Astrocyte (in vitro differentiated cells and primary cell): Measurements from ENCODE around the gene PAAF1. TPM values are rescaled to one million over a fixed set of nuclear protein-coding genes. Genes with fewer than 3 reads are reported as not detected.

Experiments
- DNase-seq: peaks from one replicate; pipeline ENCODE4 v3.0.0-alpha.2; 2010; ENCODE audit warnings: low read depth
- FAIRE-seq: peaks from 2 replicates; lab custom pipeline; 2011; peaks lifted over from hg19 to GRCh38; lab: Jason Lieb, UNC
- H2AFZ ChIP-seq: 2 replicates; pipeline ENCODE4 v1.6.0; 2012; ENCODE audit warnings: low read depth, low read length, inconsistent platforms
- H3K27ac ChIP-seq: 2 replicates; pipeline ENCODE4 v1.5.1; 2011; ENCODE audit warnings: low read depth, low read length, inconsistent platforms
- H3K27me3 ChIP-seq: 2 replicates; pipeline ENCODE4 v1.6.0; 2011; ENCODE audit warnings: low read length, inconsistent platforms; ENCODE audit not compliant: insufficient read depth
- H3K36me3 ChIP-seq: 2 replicates; pipeline ENCODE4 v1.5.1; 2011; ENCODE audit warnings: low read length, inconsistent platforms; ENCODE audit not compliant: insufficient read depth
- H3K4me1 ChIP-seq: 2 replicates; pipeline ENCODE4 v1.5.1; 2011; ENCODE audit warnings: low read length, inconsistent platforms; ENCODE audit not compliant: insufficient read depth
- H3K4me2 ChIP-seq: 2 replicates; pipeline ENCODE4 v1.6.0; 2012; ENCODE audit warnings: low read length, inconsistent platforms
- H3K4me3 ChIP-seq: 2 replicates; pipeline ENCODE4 v1.5.1; 2011; ENCODE audit warnings: low read depth, mild to moderate bottlenecking, low read length, inconsistent platforms; ENCODE audit not compliant: insufficient read depth
- H3K79me2 ChIP-seq: 2 replicates; pipeline ENCODE4 v1.6.0; 2012; ENCODE audit warnings: mild to moderate bottlenecking, low read length, inconsistent platforms; ENCODE audit not compliant: insufficient read depth
- H3K9ac ChIP-seq: 2 replicates; pipeline ENCODE4 v1.6.0; 2012; ENCODE audit warnings: mild to moderate bottlenecking, low read length, inconsistent platforms
- H3K9me3 ChIP-seq: 2 replicates; pipeline ENCODE4 v1.5.1; 2012; ENCODE audit warnings: low read depth, mild to moderate bottlenecking, low read length, inconsistent platforms; ENCODE audit not compliant: insufficient read depth
- H4K20me1 ChIP-seq: 2 replicates; pipeline ENCODE4 v1.6.0; 2012; ENCODE audit warnings: low read length, inconsistent platforms; ENCODE audit not compliant: insufficient read depth
- H3K27ac Mint-ChIP-seq: one replicate; pipeline ENCODE4 v1.8.0; 2021; ENCODE audit warnings: mild to moderate bottlenecking, mixed read lengths; ENCODE audit not compliant: unreplicated experiment
- H3K27me3 Mint-ChIP-seq: one replicate; pipeline ENCODE4 v1.8.0; 2021; ENCODE audit warnings: low read depth, mixed read lengths; ENCODE audit not compliant: unreplicated experiment
- H3K36me3 Mint-ChIP-seq: one replicate; pipeline ENCODE4 v1.8.0; 2021; ENCODE audit warnings: low read depth, mixed read lengths; ENCODE audit not compliant: unreplicated experiment
- H3K4me1 Mint-ChIP-seq: one replicate; pipeline ENCODE4 v1.8.0; 2021; ENCODE audit warnings: low read depth, mixed read lengths; ENCODE audit not compliant: unreplicated experiment
- H3K4me3 Mint-ChIP-seq: one replicate; pipeline ENCODE4 v1.8.0; 2021; ENCODE audit warnings: mild to moderate bottlenecking, moderate library complexity, mixed read lengths; ENCODE audit not compliant: unreplicated experiment
- H3K9me3 Mint-ChIP-seq: one replicate; pipeline ENCODE4 v1.8.0; 2021; ENCODE audit warnings: mild to moderate bottlenecking, mixed read lengths; ENCODE audit not compliant: unreplicated experiment
- EZH2 ChIP-seq: IDR thresholded peaks from 2 replicates; pipeline ENCODE4 v1.6.1; 2012; ENCODE audit warnings: mild to moderate bottlenecking, low read length, inconsistent platforms; ENCODE audit not compliant: insufficient read depth
- total RNA-seq: library from RNA; stranded (reverse); gene quantifications from 2 replicates; pipeline ENCODE4 v1.2.1, GENCODE V29; 2021
- TF ChIP-seq, protein P1 (sequence below): IDR thresholded peaks from 2 replicates; pipeline ENCODE4 v1.5.1; 2011; ENCODE audit warnings: low read depth, mild to moderate bottlenecking, inconsistent platforms, low read length, moderate library complexity; ENCODE audit not compliant: insufficient read depth

The PAAF1 gene
- total RNA-seq, 1 donor from 2014 or later, result 14.2 TPM

DNA sequence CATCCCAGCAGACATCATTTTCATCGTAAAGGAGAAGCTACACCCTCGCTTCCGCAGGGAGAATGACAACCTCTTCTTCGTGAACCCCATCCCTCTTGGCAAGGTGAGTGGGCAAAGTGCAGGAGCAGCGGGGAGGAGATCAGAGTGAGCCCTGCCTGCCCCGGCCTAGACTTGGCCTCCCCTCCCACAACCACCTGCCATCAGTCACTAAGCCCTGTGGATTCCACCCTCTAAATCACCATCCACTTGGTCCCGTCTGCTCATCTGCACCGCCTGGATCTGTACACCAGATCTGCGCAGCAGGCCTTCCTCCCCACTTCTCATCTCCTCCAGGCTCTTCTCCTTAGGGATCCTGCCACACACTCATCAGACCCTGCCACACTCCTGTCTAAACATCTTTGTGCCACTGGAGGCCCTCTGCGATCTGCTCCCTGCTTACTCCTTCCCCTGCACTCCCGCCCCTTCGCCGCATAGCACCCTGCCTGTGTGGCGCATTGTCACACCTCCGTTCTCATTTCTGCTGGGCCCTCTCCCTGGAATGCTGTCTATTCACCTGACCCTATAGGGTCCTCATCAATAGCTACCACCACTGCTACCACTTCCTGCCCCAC lies 91.7 kb downstream of the PAAF1 start:
- H3K9ac ChIP-seq, result no peak overlapping the region
- H3K4me1 ChIP-seq, result no peaks in the 10 kb centered on the region
- H2AFZ ChIP-seq, result no peak overlapping the region
- no peak for FAIRE-seq
- no peaks in the 10 kb centered on the region for H3K9me3 Mint-ChIP-seq
- no peaks in the 10 kb centered on the region for H3K27me3 Mint-ChIP-seq
- no peak overlapping the region for H3K4me2 ChIP-seq
- H3K27ac Mint-ChIP-seq, result no peak overlapping the region
- H4K20me1 ChIP-seq, result no peaks in the 10 kb centered on the region
- peaks cover 3% of the 10 kb centered on the region for H3K36me3 Mint-ChIP-seq
- peak overlapping the region; percentile 5 for H3K4me3 Mint-ChIP-seq
- no peaks in the 10 kb centered on the region for H3K36me3 ChIP-seq
- TF ChIP-seq, protein P1, sequence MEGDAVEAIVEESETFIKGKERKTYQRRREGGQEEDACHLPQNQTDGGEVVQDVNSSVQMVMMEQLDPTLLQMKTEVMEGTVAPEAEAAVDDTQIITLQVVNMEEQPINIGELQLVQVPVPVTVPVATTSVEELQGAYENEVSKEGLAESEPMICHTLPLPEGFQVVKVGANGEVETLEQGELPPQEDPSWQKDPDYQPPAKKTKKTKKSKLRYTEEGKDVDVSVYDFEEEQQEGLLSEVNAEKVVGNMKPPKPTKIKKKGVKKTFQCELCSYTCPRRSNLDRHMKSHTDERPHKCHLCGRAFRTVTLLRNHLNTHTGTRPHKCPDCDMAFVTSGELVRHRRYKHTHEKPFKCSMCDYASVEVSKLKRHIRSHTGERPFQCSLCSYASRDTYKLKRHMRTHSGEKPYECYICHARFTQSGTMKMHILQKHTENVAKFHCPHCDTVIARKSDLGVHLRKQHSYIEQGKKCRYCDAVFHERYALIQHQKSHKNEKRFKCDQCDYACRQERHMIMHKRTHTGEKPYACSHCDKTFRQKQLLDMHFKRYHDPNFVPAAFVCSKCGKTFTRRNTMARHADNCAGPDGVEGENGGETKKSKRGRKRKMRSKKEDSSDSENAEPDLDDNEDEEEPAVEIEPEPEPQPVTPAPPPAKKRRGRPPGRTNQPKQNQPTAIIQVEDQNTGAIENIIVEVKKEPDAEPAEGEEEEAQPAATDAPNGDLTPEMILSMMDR, result no peak
- no peak for TF ChIP-seq EZH2
- no peak overlapping the region for H3K27ac ChIP-seq
- no peaks in the 10 kb centered on the region for H3K79me2 ChIP-seq
- H3K27me3 ChIP-seq, result no peaks in the 10 kb centered on the region
- no peaks in the 10 kb centered on the region for H3K9me3 ChIP-seq
- no peak overlapping the region for H3K4me3 ChIP-seq
- peaks cover 3% of the 10 kb centered on the region for H3K4me1 Mint-ChIP-seq
- no peak for DNase-seq

- H3K27me3 Mint-ChIP-seq, result no peaks in the 10 kb centered on the region
- no peak overlapping the region for H3K9ac ChIP-seq
- H3K27ac ChIP-seq, result no peak overlapping the region
- no peak overlapping the region for H3K27ac Mint-ChIP-seq
- DNase-seq (no peak), FAIRE-seq (no peak)
- H3K4me2 ChIP-seq, result no peak overlapping the region
- H2AFZ ChIP-seq, result no peak overlapping the region
- H3K79me2 ChIP-seq, result no peaks in the 10 kb centered on the region
- H3K27me3 ChIP-seq, result no peaks in the 10 kb centered on the region
- no peaks in the 10 kb centered on the region for H3K9me3 Mint-ChIP-seq
- H3K4me3 Mint-ChIP-seq, result no peak overlapping the region
- no peaks in the 10 kb centered on the region for H3K36me3 ChIP-seq
- H3K4me1 Mint-ChIP-seq, result peaks cover 5% of the 10 kb centered on the region
- TF ChIP-seq, protein P1, result no peak
- no peak for TF ChIP-seq EZH2
- H3K4me1 ChIP-seq, result no peaks in the 10 kb centered on the region
- no peak overlapping the region for H3K4me3 ChIP-seq
- H3K36me3 Mint-ChIP-seq, result peaks cover 3% of the 10 kb centered on the region
- H3K9me3 ChIP-seq, result no peaks in the 10 kb centered on the region
- H4K20me1 ChIP-seq, result no peaks in the 10 kb centered on the region
Measured at GRCh38 chr11:73969091-73969490, 92.3 kb downstream of the PAAF1 start.
